HG03432 (cell line): ENCODE results near the gene CREB3L1.

ENCODE experiments used
- ATAC-seq: cut with Tn5 transposase; IDR thresholded peaks from one replicate; pipeline ENCODE4 v1.9.1; 2021; ENCODE audit warnings: mild to moderate bottlenecking, moderate library complexity; ENCODE audit not compliant: unreplicated experiment

The CREB3L1 gene

GRCh38 chr11:46321757-46322156 lies 44.3 kb downstream of the CREB3L1 start:
- ATAC-seq = no peak

DNA sequence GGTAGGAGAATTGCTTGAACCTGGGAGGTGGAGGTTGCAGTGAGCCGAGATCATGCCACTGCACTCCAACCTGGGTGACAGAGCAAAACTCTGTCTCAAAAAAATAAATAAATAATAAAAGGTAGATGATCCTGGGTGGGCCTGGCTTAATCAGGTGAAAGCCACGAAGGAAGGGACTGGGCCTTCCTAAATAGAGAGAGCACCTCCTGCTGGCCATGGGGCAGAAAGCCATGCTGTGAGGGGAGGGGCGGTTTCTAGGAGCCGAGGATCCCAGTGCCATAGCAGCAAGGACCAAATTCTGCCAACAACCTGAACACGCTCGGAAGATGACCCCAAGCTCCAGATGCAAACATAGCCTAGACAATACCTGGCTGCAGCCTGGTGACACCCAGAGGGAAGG lies 45.3 kb downstream of the CREB3L1 start:
- ATAC-seq = no peak

DNA sequence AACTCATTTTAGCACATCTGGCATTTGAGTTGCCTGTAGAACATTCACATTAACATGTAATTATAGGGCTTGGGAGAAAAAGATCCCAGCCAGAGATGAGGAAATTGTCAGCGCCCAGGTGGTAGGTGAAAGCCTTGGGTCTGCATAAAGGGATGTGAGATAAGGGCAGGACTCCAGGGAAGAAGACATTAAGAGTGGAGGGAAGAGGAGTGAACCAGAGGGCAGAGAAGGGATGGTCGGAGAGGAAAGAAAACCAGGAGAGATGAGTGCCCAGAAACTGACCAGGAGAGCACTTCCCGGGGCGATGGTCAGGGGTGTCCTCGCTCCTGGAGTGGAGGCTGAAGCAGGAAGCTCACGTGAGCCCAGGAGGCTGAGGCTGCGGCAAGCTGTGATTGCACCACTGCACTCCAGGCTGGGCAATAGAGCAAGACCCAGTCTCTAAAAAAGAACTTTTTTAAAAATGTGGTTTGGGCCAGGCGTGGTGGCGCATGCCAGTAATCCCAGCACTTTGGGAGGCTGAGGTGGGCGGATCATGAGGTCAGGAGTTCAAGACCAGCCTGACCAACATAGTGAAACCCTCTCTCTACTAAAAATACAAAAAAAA lies 49.5 kb downstream of the CREB3L1 start:
- no peak for ATAC-seq

GRCh38 chr11:46327829-46328228 lies 50.4 kb downstream of the CREB3L1 start:
- ATAC-seq = no peak

DNA sequence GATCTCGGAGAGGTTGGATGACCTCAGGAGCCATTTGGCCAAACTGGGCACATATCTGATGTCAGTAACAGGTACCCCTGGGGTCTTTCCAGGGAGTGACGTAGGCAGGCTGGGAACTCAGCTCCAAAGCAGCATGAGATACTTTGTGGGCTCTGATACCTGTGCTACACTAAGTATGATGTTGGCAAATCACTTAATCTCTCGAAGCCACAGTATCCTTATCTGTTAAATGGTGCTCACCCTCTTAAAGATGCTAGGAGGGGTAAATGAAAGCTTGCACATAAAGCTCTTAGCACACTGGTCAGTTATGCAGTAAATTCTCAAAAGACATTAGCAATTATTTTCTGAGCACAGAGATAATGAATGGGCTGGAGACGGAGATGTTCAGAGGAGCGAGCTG lies 52.7 kb downstream of the CREB3L1 start:
- ATAC-seq = no peak

GRCh38 chr11:46330563-46331281 lies 53.3 kb downstream of the CREB3L1 start:
- ATAC-seq = no peak

DNA sequence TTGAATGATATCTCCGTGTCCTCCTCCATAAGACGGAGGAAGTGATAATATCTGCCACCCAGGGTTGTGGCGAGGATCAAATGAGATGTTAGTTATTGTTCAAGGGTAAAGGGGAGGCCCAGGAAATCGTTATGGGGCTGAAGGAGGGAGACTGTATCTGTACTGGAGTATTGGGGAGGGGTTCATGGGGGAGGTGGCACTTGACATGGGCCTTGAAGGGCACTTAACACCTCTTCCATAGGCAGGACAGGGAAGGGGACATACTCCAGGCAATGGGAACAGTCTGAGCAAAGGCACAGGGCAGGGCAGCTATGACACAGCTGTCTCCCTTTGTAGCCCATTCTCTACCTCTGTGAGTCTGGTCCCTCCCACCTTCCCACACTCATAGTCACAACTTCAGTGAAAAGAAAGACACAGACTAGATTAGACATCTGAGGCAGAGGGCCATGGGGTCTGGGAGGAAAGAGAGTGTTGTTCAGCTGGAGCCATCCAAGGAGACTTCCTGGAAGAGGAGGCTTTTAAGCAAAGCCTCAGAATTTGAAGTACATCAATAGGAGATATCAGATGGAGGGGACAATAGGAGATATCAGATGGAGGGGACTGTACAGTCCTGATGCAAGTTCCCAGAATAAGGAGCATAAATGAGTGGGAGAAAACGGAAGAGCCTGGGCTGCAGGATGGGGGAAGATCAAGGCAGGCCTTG lies 54.0 kb downstream of the CREB3L1 start:
- ATAC-seq = no peak

GRCh38 chr11:46332093-46332567 lies 54.7 kb downstream of the CREB3L1 start:
- no peak for ATAC-seq

GRCh38 chr11:46332568-46333393 lies 55.3 kb downstream of the CREB3L1 start:
- no peak for ATAC-seq

- ATAC-seq = no peak
Observed at GRCh38 chr11:46333394-46333947, 56.0 kb downstream of the CREB3L1 start.

DNA sequence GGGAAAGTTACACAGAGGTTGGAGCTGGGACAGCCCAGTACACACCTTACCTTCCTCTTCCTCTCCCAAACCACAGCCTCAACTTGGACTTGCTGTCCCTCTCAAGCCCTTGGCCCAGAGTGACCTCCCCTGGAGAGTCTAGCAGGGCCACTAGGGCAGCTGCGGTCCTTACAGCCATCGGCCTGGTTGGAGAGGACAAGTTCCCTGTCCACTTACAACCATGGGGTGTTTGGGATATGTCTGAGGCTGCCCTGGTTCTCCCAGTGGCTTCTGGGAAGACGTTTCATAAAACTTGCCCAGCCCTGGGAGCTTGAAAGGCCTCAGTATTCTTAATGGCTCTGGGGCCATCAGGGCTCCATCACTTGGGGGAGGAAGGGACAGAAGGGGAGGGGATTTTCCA lies 56.7 kb downstream of the CREB3L1 start:
- no peak for ATAC-seq

DNA sequence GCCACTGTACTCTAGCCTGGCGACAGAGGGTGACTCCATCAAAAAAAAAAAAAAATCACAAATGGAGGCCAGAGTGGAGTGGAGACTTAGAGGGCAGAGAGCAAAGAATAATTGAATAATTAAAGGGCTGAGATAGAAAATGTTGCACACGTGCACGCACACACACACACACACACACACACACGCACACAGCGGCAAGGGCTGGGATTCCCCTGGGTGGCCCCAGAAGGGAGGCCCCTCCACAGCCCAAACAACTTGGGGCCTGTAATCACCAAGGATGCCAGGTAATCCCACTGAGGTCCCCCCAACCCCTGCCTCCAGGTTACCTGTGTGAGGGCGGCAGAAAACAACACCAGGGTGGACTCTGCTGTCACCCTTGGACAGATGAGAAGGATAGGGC lies 57.8 kb downstream of the CREB3L1 start:
- no peak for ATAC-seq

GRCh38 chr11:46335890-46336562 lies 58.6 kb downstream of the CREB3L1 start:
- ATAC-seq = no peak

- ATAC-seq = no peak
Observed at GRCh38 chr11:46336563-46337180, 59.2 kb downstream of the CREB3L1 start.

DNA sequence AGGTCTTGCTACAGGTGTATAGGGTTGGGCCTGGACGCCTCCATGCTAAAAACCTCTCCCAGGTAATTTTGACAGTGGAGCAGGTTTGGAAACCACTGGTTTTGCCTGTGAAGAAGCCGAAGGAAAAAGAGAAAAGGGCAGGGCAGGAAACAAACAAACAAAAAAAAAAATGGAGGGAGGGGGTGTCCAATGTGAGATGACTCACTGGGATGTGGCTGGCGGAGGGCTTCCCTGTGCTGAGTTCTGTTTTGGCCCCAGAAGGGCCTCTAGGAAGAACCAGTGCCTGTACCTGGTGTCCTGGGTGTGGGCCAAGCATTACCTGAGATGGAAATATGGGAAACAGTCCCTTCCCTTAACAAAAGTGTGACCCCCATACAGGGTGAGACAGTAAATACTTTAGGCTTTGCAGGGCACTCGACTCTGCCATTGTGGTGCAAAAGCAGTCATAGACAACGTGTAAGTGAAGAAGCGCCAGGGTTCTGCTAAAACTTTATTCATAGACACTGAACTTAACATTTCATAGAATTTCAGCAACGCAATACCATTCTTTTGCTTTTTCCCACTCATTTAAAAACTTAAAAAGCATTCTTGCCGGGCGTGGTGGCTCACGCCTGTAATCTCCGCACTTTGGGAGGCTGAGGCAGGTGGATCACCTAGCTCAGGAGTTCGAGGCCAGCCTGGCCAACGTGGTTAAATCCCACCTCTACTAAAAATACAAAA lies 60.3 kb downstream of the CREB3L1 start:
- ATAC-seq = no peak

GRCh38 chr11:46338636-46338987 lies 61.1 kb downstream of the CREB3L1 start:
- ATAC-seq = no peak

- no peak for ATAC-seq
Observed at GRCh38 chr11:46338988-46339666, 61.7 kb downstream of the CREB3L1 start.

GRCh38 chr11:46339816-46340215 lies 62.4 kb downstream of the CREB3L1 start:
- no peak for ATAC-seq

- no peak for ATAC-seq
Observed at GRCh38 chr11:46341454-46341853, 64.0 kb downstream of the CREB3L1 start.
